Measurements from ENCODE around the gene SLC15A2. TPM values are rescaled to one million over a fixed set of nuclear protein-coding genes. Genes with fewer than 3 reads are reported as not detected.

Gene SLC15A2
- total RNA-seq, 2 experiments from 2014 or later = 0.69 to 0.75 TPM

- CTCF ChIA-PET = no interaction called here
- Mint-ChIP-seq H3K4me1 (ENCODE audit: low read depth) (no peaks in the 10 kb centered on the region), H3K36me3 (ENCODE audit: low read depth) (no peaks in the 10 kb centered on the region), H3K27ac (no peak overlapping the region), H3K27me3 (no peaks in the 10 kb centered on the region), H3K9me3 (no peaks in the 10 kb centered on the region), H3K4me3 (no peak overlapping the region)
- POLR2A ChIA-PET = no interaction called here
- Histone ChIP-seq H3K9me3 (ENCODE audit: control insufficient read depth in 1 of 2, insufficient read depth in 1 of 2, low read length in 2 of 2) (no peaks in the 10 kb centered on the region), H3K4me1 (ENCODE audit: insufficient read depth, low read length) (no peaks in the 10 kb centered on the region), H3K27me3 (ENCODE audit: control insufficient read depth in 1 of 2, insufficient read depth in 2 of 2, low read length in 2 of 2) (no peaks in the 10 kb centered on the region), H3K4me3 (ENCODE audit: low read length) (no peak overlapping the region), H3K27ac (ENCODE audit: low read depth in 1 of 2, low read length in 2 of 2) (no peak overlapping the region), H3K36me3 (ENCODE audit: insufficient read depth, low read length) (no peaks in the 10 kb centered on the region)
- DNase-seq (no peak), ATAC-seq (ENCODE audit: poor library complexity) (no peak)
- intact Hi-C loops (cut with DNase I, micrococcal nuclease) = no loop called here
- TF ChIP-seq, protein P1, sequence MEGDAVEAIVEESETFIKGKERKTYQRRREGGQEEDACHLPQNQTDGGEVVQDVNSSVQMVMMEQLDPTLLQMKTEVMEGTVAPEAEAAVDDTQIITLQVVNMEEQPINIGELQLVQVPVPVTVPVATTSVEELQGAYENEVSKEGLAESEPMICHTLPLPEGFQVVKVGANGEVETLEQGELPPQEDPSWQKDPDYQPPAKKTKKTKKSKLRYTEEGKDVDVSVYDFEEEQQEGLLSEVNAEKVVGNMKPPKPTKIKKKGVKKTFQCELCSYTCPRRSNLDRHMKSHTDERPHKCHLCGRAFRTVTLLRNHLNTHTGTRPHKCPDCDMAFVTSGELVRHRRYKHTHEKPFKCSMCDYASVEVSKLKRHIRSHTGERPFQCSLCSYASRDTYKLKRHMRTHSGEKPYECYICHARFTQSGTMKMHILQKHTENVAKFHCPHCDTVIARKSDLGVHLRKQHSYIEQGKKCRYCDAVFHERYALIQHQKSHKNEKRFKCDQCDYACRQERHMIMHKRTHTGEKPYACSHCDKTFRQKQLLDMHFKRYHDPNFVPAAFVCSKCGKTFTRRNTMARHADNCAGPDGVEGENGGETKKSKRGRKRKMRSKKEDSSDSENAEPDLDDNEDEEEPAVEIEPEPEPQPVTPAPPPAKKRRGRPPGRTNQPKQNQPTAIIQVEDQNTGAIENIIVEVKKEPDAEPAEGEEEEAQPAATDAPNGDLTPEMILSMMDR (IDR thresholded peaks at IDR 0.05) = no peak
Measured at GRCh38 chr3:121895121-121895520, 920 bp downstream of the SLC15A2 start.

DNA sequence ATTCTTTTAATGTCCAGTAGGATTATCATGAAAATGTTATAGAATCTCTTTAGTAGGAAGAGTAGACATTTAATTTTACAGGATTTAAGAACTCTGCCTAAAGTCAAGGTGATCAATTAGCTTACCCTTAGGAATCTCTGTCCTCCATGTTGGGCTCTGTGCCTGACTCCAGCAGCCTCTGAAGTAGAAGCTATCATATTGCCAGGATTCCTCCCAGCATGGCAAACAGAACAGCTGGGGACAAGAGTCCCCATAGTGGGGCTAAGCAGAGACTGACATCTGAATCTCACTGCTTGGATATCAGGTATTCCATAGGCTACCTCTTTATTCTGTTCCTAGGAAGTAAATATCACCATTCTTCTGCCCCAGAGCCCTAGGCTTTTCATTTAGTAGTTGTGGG, 1.5 kb downstream of the SLC15A2 start:
- intact Hi-C loops (cut with DNase I, micrococcal nuclease) = no loop called here

GRCh38 chr3:121896823-121897222, 2.6 kb downstream of the SLC15A2 start:
- Histone ChIP-seq H3K36me3 (ENCODE audit: insufficient read depth, low read length) (no peaks in the 10 kb centered on the region), H3K9me3 (ENCODE audit: control insufficient read depth in 1 of 2, insufficient read depth in 1 of 2, low read length in 2 of 2) (no peaks in the 10 kb centered on the region), H3K27me3 (ENCODE audit: control insufficient read depth in 1 of 2, insufficient read depth in 2 of 2, low read length in 2 of 2) (no peaks in the 10 kb centered on the region), H3K4me1 (ENCODE audit: insufficient read depth, low read length) (no peaks in the 10 kb centered on the region), H3K4me3 (ENCODE audit: low read length) (no peak overlapping the region), H3K27ac (ENCODE audit: low read depth in 1 of 2, low read length in 2 of 2) (no peak overlapping the region)
- CTCF ChIA-PET = interaction anchor here (0.6 kb wide), 1 partner anchor 366 kb away, joined by 3 read pairs; no protein-coding TSS in a partner anchor
- no peak overlapping the region for H3K4me3 Mint-ChIP-seq
- DNase-seq (no peak), ATAC-seq (ENCODE audit: poor library complexity) (no peak)
- H3K9me3 Mint-ChIP-seq = no peaks in the 10 kb centered on the region
- no peaks in the 10 kb centered on the region for H3K27me3 Mint-ChIP-seq
- TF ChIP-seq, protein P1 (IDR thresholded peaks at IDR 0.05) = no peak
- POLR2A ChIA-PET = no interaction called here
- H3K4me1 Mint-ChIP-seq (ENCODE audit: low read depth) = no peaks in the 10 kb centered on the region
- peaks cover 2% of the 10 kb centered on the region for H3K36me3 Mint-ChIP-seq (ENCODE audit: low read depth)
- intact Hi-C loops (cut with DNase I, micrococcal nuclease) = no loop called here
- no peak overlapping the region for H3K27ac Mint-ChIP-seq

More for the DNA sequence above, 1.5 kb downstream of the SLC15A2 start:
- Histone ChIP-seq H3K4me3 (ENCODE audit: low read length) (no peak overlapping the region), H3K36me3 (ENCODE audit: insufficient read depth, low read length) (no peaks in the 10 kb centered on the region), H3K27ac (ENCODE audit: low read depth in 1 of 2, low read length in 2 of 2) (no peak overlapping the region), H3K4me1 (ENCODE audit: insufficient read depth, low read length) (no peaks in the 10 kb centered on the region), H3K27me3 (ENCODE audit: control insufficient read depth in 1 of 2, insufficient read depth in 2 of 2, low read length in 2 of 2) (no peaks in the 10 kb centered on the region), H3K9me3 (ENCODE audit: control insufficient read depth in 1 of 2, insufficient read depth in 1 of 2, low read length in 2 of 2) (no peaks in the 10 kb centered on the region)
- ChIA-PET POLR2A (no interaction called here), CTCF (no interaction called here)
- H3K27ac Mint-ChIP-seq = no peak overlapping the region
- no peaks in the 10 kb centered on the region for H3K36me3 Mint-ChIP-seq (ENCODE audit: low read depth)
- no peaks in the 10 kb centered on the region for H3K9me3 Mint-ChIP-seq
- ATAC-seq (ENCODE audit: poor library complexity) (no peak), DNase-seq (no peak)
- TF ChIP-seq, protein P1 (IDR thresholded peaks at IDR 0.05) = no peak
- no peaks in the 10 kb centered on the region for H3K4me1 Mint-ChIP-seq (ENCODE audit: low read depth)
- H3K27me3 Mint-ChIP-seq = no peaks in the 10 kb centered on the region
- H3K4me3 Mint-ChIP-seq = no peak overlapping the region

Data from CD4-positive, alpha-beta T cell (primary cell).